ENCODE results near the gene MLLT10. TPM values are rescaled to one million over a fixed set of nuclear protein-coding genes. Genes with fewer than 3 reads are reported as not detected.

The MLLT10 gene
- total and polyA plus RNA-seq, 2 donors (not counting 3 experiments of a cell fraction or from before 2014, with no cell fraction given): 35.4 to 54.0 TPM

GRCh38 chr10:21753497-21754270, 219.7 kb downstream of the MLLT10 start:
- H3K79me2 ChIP-seq (ENCODE audit: control insufficient read depth, insufficient read depth, low read length): no peaks in the 10 kb centered on the region
- no TSS peak for BruUV-seq (replicated peaks)
- H3K27ac ChIP-seq (ENCODE audit: insufficient read depth, low read depth, low read length): no peak overlapping the region
- H3K4me1 ChIP-seq (ENCODE audit: control insufficient read depth, extremely low read depth, insufficient read depth, low read length): no peaks in the 10 kb centered on the region
- no peaks in the 10 kb centered on the region for H4K20me1 ChIP-seq (replicated peaks; ENCODE audit: control insufficient read depth, extremely low read depth, insufficient read depth, low read length)
- dilution Hi-C loops (cut with MboI; ENCODE audit: extremely low pct_ligation_motif_present, low sequenced_read_pairs) (no loop called here), intact Hi-C loops (cut with micrococcal nuclease) (no loop called here)
- no peak for TF ChIP-seq POLR2AphosphoS5 (IDR thresholded peaks at IDR 0.05; ENCODE audit: insufficient read depth, low read depth, low read length)
- TF ChIP-seq JUN (IDR thresholded peaks at IDR 0.05; ENCODE audit: borderline replicate concordance, insufficient read depth, insufficient read length, low read depth): no peak
- TF ChIP-seq GATA2 (IDR thresholded peaks at IDR 0.05; ENCODE audit: insufficient read depth, insufficient read length, low read depth, low read length): no peak
- no peak for TF ChIP-seq POLR2A (IDR thresholded peaks at IDR 0.05; ENCODE audit: low read depth, low read length)
- TF ChIP-seq CTCF (IDR thresholded peaks at IDR 0.05; ENCODE audit: extremely low read depth in 1 of 2, insufficient read depth in 1 of 2, low read depth in 1 of 2, low read length in 2 of 2): no peak
- TF ChIP-seq FOS (IDR thresholded peaks at IDR 0.05; ENCODE audit: borderline replicate concordance, insufficient read depth, low read length): no peak
- no peak for TF ChIP-seq MYC (IDR thresholded peaks at IDR 0.05; ENCODE audit: low read depth, low read length)
- no peak for TF ChIP-seq EZH2 (IDR thresholded peaks at IDR 0.05; ENCODE audit: borderline replicate concordance, low read depth, low read length, severe bottlenecking)
- H3K9ac ChIP-seq (replicated peaks; ENCODE audit: extremely low read depth, insufficient read depth, low read length): no peak overlapping the region
- no peaks in the 10 kb centered on the region for H3K9me1 ChIP-seq (replicated peaks; ENCODE audit: control insufficient read depth, extremely low read depth, insufficient read depth, low read length)
- no peak overlapping the region for H3K4me3 ChIP-seq (replicated peaks in 1 of 3; ENCODE audit: insufficient read depth in 1 of 3, low read depth in 1 of 3, low read length in 3 of 3)
- ChIA-PET POLR2A (no interaction called here), CTCF (no interaction called here)
- no peaks in the 10 kb centered on the region for H3K27me3 ChIP-seq (ENCODE audit: control insufficient read depth in 2 of 2, insufficient read depth in 2 of 2, low read length in 2 of 2)
- no peak overlapping the region for H3K4me2 ChIP-seq (ENCODE audit: insufficient read depth, low read length)
- no peaks in the 10 kb centered on the region for H3K9me3 ChIP-seq (replicated peaks; ENCODE audit: control insufficient read depth, insufficient read depth, low read length)
- DNase-seq (ENCODE audit: low read depth, low spot score) (no peak), FAIRE-seq (no peak)
- no peak overlapping the region for H2AFZ ChIP-seq (ENCODE audit: low read depth, low read length)
- peaks cover 0 to 3% of the 10 kb centered on the region in 2 experiments for H3K36me3 ChIP-seq (ENCODE audit: control insufficient read depth in 2 of 2, extremely low read depth in 1 of 2, insufficient read depth in 2 of 2, low read length in 2 of 2)

All from endothelial cell of umbilical vein (primary cell).